ENCODE measurements around the gene PPARA.

GRCh38 chr22:46292732-46293131, 142.4 kb downstream of the PPARA start:
- TF ChIP-seq CTCF (IDR thresholded peaks at IDR 0.05): no peak
- no peak for TF ChIP-seq POLR2A (IDR thresholded peaks at IDR 0.05)
